ENCODE data around the gene IGFALS. TPM values are rescaled to one million over a fixed set of nuclear protein-coding genes. Genes with fewer than 3 reads are reported as not detected.

Gene IGFALS
- total and polyA plus RNA-seq, 2 donors (not counting 3 experiments of a cell fraction or from before 2014, with no cell fraction given): not detected

DNA sequence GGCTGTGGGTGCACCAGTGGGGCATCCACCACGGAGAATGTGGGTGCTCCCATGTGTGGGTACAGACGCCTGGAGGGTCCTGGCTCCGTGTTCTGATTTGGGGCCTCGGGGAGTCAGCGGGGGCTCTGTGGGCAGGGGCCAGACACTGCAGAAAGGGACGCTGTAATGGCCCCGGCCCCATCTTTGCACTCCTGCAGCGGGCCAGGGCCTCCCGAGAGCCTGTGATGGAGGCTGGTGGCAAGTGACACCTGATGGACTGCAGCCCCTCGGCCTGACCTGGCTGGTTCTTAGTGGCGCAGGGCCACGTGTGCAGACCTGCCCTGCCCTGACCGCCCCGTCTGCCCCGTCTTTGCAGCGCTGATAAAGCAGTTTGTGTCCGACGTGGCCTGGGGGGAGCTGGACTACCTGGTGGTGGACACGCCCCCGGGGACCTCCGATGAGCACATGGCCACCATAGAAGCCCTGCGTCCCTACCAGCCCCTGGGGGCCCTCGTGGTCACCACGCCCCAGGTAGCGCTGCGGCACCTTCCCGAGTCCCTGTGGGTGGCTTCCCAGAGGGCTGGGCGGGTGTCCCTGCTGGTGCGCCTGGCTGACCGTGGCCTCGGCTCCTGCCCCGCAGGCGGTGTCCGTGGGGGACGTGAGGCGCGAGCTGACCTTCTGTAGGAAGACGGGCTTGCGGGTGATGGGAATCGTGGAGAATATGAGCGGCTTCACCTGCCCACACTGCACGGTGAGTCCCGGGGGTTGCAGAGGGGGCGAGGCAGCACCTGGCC, 6.0 kb downstream of the IGFALS start:
- H3K4me2 ChIP-seq (ENCODE audit: insufficient read depth, low read length): no peak overlapping the region
- no peak overlapping the region for H3K9ac ChIP-seq (replicated peaks; ENCODE audit: extremely low read depth, insufficient read depth, low read length)
- FAIRE-seq (no peak), DNase-seq (ENCODE audit: low read depth, low spot score) (no peak)
- CTCF ChIA-PET: no interaction called here
- no peaks in the 10 kb centered on the region for H3K9me1 ChIP-seq (replicated peaks; ENCODE audit: control insufficient read depth, extremely low read depth, insufficient read depth, low read length)
- no TSS peak for BruUV-seq (replicated peaks)
- H3K4me3 ChIP-seq (replicated peaks in 1 of 3; ENCODE audit: insufficient read depth in 1 of 3, low read depth in 1 of 3, low read length in 3 of 3): no peak overlapping the region
- H3K79me2 ChIP-seq (ENCODE audit: control insufficient read depth, insufficient read depth, low read length): peaks cover 25% of the 10 kb centered on the region
- dilution Hi-C loops (cut with MboI; ENCODE audit: extremely low pct_ligation_motif_present, low sequenced_read_pairs) (no loop called here), intact Hi-C loops (cut with micrococcal nuclease) (loop anchor here (10.0 kb wide), 1 partner anchor 483 kb away; the partner anchor contains the start of gene UBE2I)
- H4K20me1 ChIP-seq (replicated peaks; ENCODE audit: control insufficient read depth, extremely low read depth, insufficient read depth, low read length): no peaks in the 10 kb centered on the region
- TF ChIP-seq, protein P1, sequence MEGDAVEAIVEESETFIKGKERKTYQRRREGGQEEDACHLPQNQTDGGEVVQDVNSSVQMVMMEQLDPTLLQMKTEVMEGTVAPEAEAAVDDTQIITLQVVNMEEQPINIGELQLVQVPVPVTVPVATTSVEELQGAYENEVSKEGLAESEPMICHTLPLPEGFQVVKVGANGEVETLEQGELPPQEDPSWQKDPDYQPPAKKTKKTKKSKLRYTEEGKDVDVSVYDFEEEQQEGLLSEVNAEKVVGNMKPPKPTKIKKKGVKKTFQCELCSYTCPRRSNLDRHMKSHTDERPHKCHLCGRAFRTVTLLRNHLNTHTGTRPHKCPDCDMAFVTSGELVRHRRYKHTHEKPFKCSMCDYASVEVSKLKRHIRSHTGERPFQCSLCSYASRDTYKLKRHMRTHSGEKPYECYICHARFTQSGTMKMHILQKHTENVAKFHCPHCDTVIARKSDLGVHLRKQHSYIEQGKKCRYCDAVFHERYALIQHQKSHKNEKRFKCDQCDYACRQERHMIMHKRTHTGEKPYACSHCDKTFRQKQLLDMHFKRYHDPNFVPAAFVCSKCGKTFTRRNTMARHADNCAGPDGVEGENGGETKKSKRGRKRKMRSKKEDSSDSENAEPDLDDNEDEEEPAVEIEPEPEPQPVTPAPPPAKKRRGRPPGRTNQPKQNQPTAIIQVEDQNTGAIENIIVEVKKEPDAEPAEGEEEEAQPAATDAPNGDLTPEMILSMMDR (IDR thresholded peaks at IDR 0.05; ENCODE audit: extremely low read depth in 1 of 2, insufficient read depth in 1 of 2, low read depth in 1 of 2, low read length in 2 of 2): no peak
- no peak for TF ChIP-seq MYC (IDR thresholded peaks at IDR 0.05; ENCODE audit: low read depth, low read length)
- no peak for TF ChIP-seq POLR2AphosphoS5 (IDR thresholded peaks at IDR 0.05; ENCODE audit: insufficient read depth, low read depth, low read length)
- TF ChIP-seq FOS (IDR thresholded peaks at IDR 0.05; ENCODE audit: borderline replicate concordance, insufficient read depth, low read length): no peak
- no peak for TF ChIP-seq GATA2 (IDR thresholded peaks at IDR 0.05; ENCODE audit: insufficient read depth, insufficient read length, low read depth, low read length)
- TF ChIP-seq, protein P2, sequence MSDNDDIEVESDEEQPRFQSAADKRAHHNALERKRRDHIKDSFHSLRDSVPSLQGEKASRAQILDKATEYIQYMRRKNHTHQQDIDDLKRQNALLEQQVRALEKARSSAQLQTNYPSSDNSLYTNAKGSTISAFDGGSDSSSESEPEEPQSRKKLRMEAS (IDR thresholded peaks at IDR 0.05; ENCODE audit: insufficient read depth, insufficient read length): no peak
- TF ChIP-seq POLR2A (IDR thresholded peaks at IDR 0.05; ENCODE audit: low read depth, low read length): no peak
- H3K27ac ChIP-seq (ENCODE audit: insufficient read depth, low read depth, low read length): no peak overlapping the region
- peaks cover 5% of the 10 kb centered on the region for H3K4me1 ChIP-seq (ENCODE audit: control insufficient read depth, extremely low read depth, insufficient read depth, low read length)
- H3K9me3 ChIP-seq (replicated peaks; ENCODE audit: control insufficient read depth, insufficient read depth, low read length): no peaks in the 10 kb centered on the region
- H3K36me3 ChIP-seq (ENCODE audit: control insufficient read depth in 2 of 2, extremely low read depth in 1 of 2, insufficient read depth in 2 of 2, low read length in 2 of 2): peaks cover 0 to 23% of the 10 kb centered on the region in 2 experiments
- no peak overlapping the region for H2AFZ ChIP-seq (ENCODE audit: low read depth, low read length)
- H3K27me3 ChIP-seq (ENCODE audit: control insufficient read depth in 2 of 2, insufficient read depth in 2 of 2, low read length in 2 of 2): no peaks in the 10 kb centered on the region
- POLR2A ChIA-PET: no interaction called here

Measured in endothelial cell of umbilical vein (primary cell).